IMR-90 (cell line): ENCODE measurements around the gene LYZL1. TPM values are rescaled to one million over a fixed set of nuclear protein-coding genes. Genes with fewer than 3 reads are reported as not detected.
A peak's percentile ranks its signal among the peaks of the same experiment; 100 is the strongest.

Experiments
- ATAC-seq: fragments of 200-7000 bp; cut with Tn5 transposase; 2 replicates; pipeline ENCODE4 v1.9.1; 2020; ENCODE audit warnings: low read depth, mild to moderate bottlenecking, moderate library complexity
- BruUV-seq: library from RNA; stranded (reverse); fragments of 400-500 nt; replicated peaks from 2 replicates; lab custom pipeline; 2021; lab: Mats Ljungman, UMichigan
- CTCF ChIA-PET: fragments of 300-600 bp; formaldehyde crosslinking; extraction: SDS; loops from one replicate; lab custom pipeline; 2021; ENCODE audit warnings: antibody characterized with exemption; lab: Yijun Ruan, JAX
- POLR2A ChIA-PET: fragments of 300-600 bp; sonication (Branson Sonifier 250); formaldehyde crosslinking; loops from one replicate; lab custom pipeline; 2022; ENCODE audit warnings: antibody characterized with exemption; ENCODE audit not compliant: unreplicated experiment; lab: Charles Lee
- DNase-seq: peaks from one replicate; pipeline ENCODE4 v3.0.0; 2013
- H2AFZ ChIP-seq: replicated peaks from 2 replicates; pipeline ENCODE3; 2013; ENCODE audit warnings: low read length, mild to moderate bottlenecking; ENCODE audit not compliant: poor library complexity
- H2AK5ac ChIP-seq: 2 replicates; pipeline ENCODE4 v1.6.1; 2013; ENCODE audit warnings: low read depth, low read length, inconsistent platforms
- H2AK9ac ChIP-seq: replicated peaks from 2 replicates; pipeline ENCODE3; 2013; ENCODE audit warnings: mild to moderate bottlenecking, low read depth, low read length, moderate library complexity; ENCODE audit not compliant: poor library complexity
- H2BK120ac ChIP-seq: 2 replicates; pipeline ENCODE4 v1.6.1; 2013; ENCODE audit warnings: low read depth, low read length, inconsistent platforms
- H2BK15ac ChIP-seq: 3 replicates; pipeline ENCODE4 v1.6.1; 2013; ENCODE audit warnings: low read depth, low read length, inconsistent platforms
- H2BK20ac ChIP-seq: 2 replicates; pipeline ENCODE4 v1.6.1; 2013; ENCODE audit warnings: low read depth, mild to moderate bottlenecking, inconsistent platforms, low read length, moderate library complexity
- H2BK5ac ChIP-seq: 2 replicates; pipeline ENCODE4 v1.6.1; 2013; ENCODE audit warnings: mild to moderate bottlenecking, low read depth, low read length, inconsistent platforms; ENCODE audit not compliant: poor library complexity, severe bottlenecking
- H3K14ac ChIP-seq: replicated peaks from 2 replicates; pipeline ENCODE4 v1.6.1; 2013; ENCODE audit warnings: low read depth, low read length, inconsistent platforms
- H3K18ac ChIP-seq: 2 replicates; pipeline ENCODE4 v1.6.1; 2013; ENCODE audit warnings: low read depth, low read length, control low read depth
- H3K23ac ChIP-seq: 2 replicates; pipeline ENCODE4 v1.6.1; 2013; ENCODE audit warnings: low read depth, low read length, inconsistent platforms
- H3K27ac ChIP-seq: 2 replicates; pipeline ENCODE4 v1.5.1; 2013; ENCODE audit warnings: mild to moderate bottlenecking, control low read depth, low read length; ENCODE audit not compliant: insufficient read depth
- H3K27me3 ChIP-seq: 2 replicates; pipeline ENCODE4 v1.6.1; 2013; ENCODE audit warnings: low read length; ENCODE audit not compliant: control insufficient read depth, insufficient read depth
- H3K36me3 ChIP-seq: 2 replicates; pipeline ENCODE4 v1.6.1; 2013; ENCODE audit warnings: low read length, mixed read lengths; ENCODE audit not compliant: control insufficient read depth, insufficient read depth
- H3K4ac ChIP-seq: 2 replicates; pipeline ENCODE4 v1.6.1; 2013; ENCODE audit warnings: low read depth, low read length, inconsistent platforms
- H3K4me1 ChIP-seq: 2 replicates; pipeline ENCODE4 v1.6.1; 2013; ENCODE audit warnings: low read length, mixed read lengths; ENCODE audit not compliant: control insufficient read depth, insufficient read depth
- H3K4me2 ChIP-seq: 2 replicates; pipeline ENCODE4 v1.6.1; 2013; ENCODE audit warnings: low read depth, mild to moderate bottlenecking, control low read depth, low read length, moderate library complexity
- H3K4me3 ChIP-seq: 2 replicates; pipeline ENCODE4 v1.5.1; 2013; ENCODE audit warnings: low read depth, mild to moderate bottlenecking, control low read depth, low read length, moderate library complexity; ENCODE audit not compliant: insufficient read depth
- H3K56ac ChIP-seq: 2 replicates; pipeline ENCODE4 v1.6.1; 2013; ENCODE audit warnings: low read length, inconsistent platforms; ENCODE audit not compliant: insufficient read depth; ENCODE audit errors: extremely low read depth
- H3K79me1 ChIP-seq, 2 experiments: 2 replicates each; pipeline ENCODE4 v1.6.1; 2013; ENCODE audit warnings: low read length in 2 of 2, inconsistent platforms in 1 of 2, low read depth in 1 of 2
- H3K9ac ChIP-seq: 2 replicates; pipeline ENCODE4 v1.6.1; 2013; ENCODE audit warnings: low read depth, low read length, control low read depth
- H3K9me1 ChIP-seq: 2 replicates; pipeline ENCODE4 v1.6.1; 2013; ENCODE audit warnings: low read length, inconsistent platforms; ENCODE audit not compliant: insufficient read depth
- H3K9me3 ChIP-seq: 2 replicates; pipeline ENCODE4 v1.6.1; 2013; ENCODE audit warnings: low read length; ENCODE audit not compliant: control insufficient read depth, insufficient read depth
- H4K20me1 ChIP-seq: 2 replicates; pipeline ENCODE4 v1.6.1; 2013; ENCODE audit warnings: low read length, inconsistent platforms; ENCODE audit not compliant: insufficient read depth
- H4K5ac ChIP-seq: 2 replicates; pipeline ENCODE4 v1.6.1; 2013; ENCODE audit warnings: mild to moderate bottlenecking, low read depth, low read length, control low read depth
- H4K8ac ChIP-seq, 2 experiments: 2 replicates each; pipeline ENCODE4 v1.6.1; 2013; ENCODE audit warnings: low read depth in 2 of 2, low read length in 2 of 2, control low read depth in 1 of 2, inconsistent platforms in 1 of 2
- H4K91ac ChIP-seq: 2 replicates; pipeline ENCODE4 v1.6.1; 2013; ENCODE audit warnings: low read depth, low read length, inconsistent platforms; ENCODE audit not compliant: insufficient read depth
- BHLHE40 ChIP-seq: fragments of 150-350 bp; IDR thresholded peaks from 2 replicates; pipeline ENCODE4 v1.6.1; 2016; ENCODE audit warnings: mild to moderate bottlenecking, low read depth, low read length
- CEBPB ChIP-seq: IDR thresholded peaks from 2 replicates; pipeline ENCODE4 v1.6.1; 2012; ENCODE audit warnings: low read depth, low read length, improper control_type of control experiment
- ELK1 ChIP-seq: fragments of 150-350 bp; IDR thresholded peaks from 2 replicates; pipeline ENCODE4 v1.6.1; 2016; ENCODE audit warnings: low read depth, mild to moderate bottlenecking, low read length, moderate library complexity, borderline replicate concordance
- FOS ChIP-seq: fragments of 150-350 bp; IDR thresholded peaks from 2 replicates; pipeline ENCODE4 v1.6.1; 2016; ENCODE audit warnings: low read depth, low read length
- MAFK ChIP-seq: IDR thresholded peaks from 2 replicates; pipeline ENCODE4 v1.6.1; 2012; ENCODE audit warnings: low read depth, low read length, improper control_type of control experiment
- MAZ ChIP-seq: IDR thresholded peaks from 2 replicates; pipeline ENCODE4 v1.6.1; 2012; ENCODE audit warnings: low read depth, mild to moderate bottlenecking, low read length, improper control_type of control experiment, moderate library complexity, borderline replicate concordance
- MXI1 ChIP-seq: IDR thresholded peaks from 2 replicates; pipeline ENCODE4 v1.6.1; 2012; ENCODE audit warnings: low read depth, mild to moderate bottlenecking, low read length, moderate library complexity, borderline replicate concordance
- RAD21 ChIP-seq: IDR thresholded peaks from 2 replicates; pipeline ENCODE4 v1.6.1; 2012; ENCODE audit warnings: low read length, improper control_type of control experiment
- RFX5 ChIP-seq: IDR thresholded peaks from 2 replicates; pipeline ENCODE4 v1.8.0; 2012; ENCODE audit warnings: low read depth, mild to moderate bottlenecking, low read length, moderate library complexity
- WGBS, 2 experiments: methylation state at CpG; one replicate each; pipeline versions ENCODE4 v1.1.5 to v1.1.7; 2013; ENCODE audit warnings: missing lambda C conversion rate in 2 of 2; ENCODE audit not compliant: insufficient read length in 1 of 2; ENCODE audit errors: extremely low coverage in 2 of 2; 5-methylcytosine and 5-hydroxymethylcytosine counted together
- dilution Hi-C: fragments of 300-500 bp; cut with HindIII; formaldehyde crosslinking; loops from one replicate; pipeline ENCODE4 v1.14.3; 2018; ENCODE audit warnings: low sequenced_read_pairs; ENCODE audit not compliant: unreplicated experiment
- in situ Hi-C: fragments of 300-500 bp; cut with MboI; formaldehyde crosslinking; loops from 3 replicates; pipeline ENCODE4 v1.14.3; 2019; ENCODE audit warnings: low sequenced_read_pairs, inconsistent platforms, mixed read lengths
- intact Hi-C: fragments of 100-400 bp; cut with micrococcal nuclease; formaldehyde crosslinking; loops from 2 replicates; pipeline ENCODE4 v1.10.0; 2022
- polyA plus RNA-seq, 3 experiments: library from polyadenylated mRNA; depleted of rRNA; stranded (reverse); fragments of >200 nt; gene quantifications; 2 replicates each; pipeline ENCODE4 v1.2.3, GENCODE V29; 2012; ENCODE audit warnings: low replicate concordance in 1 of 3
- total RNA-seq: library from RNA; depleted of rRNA; stranded (reverse); fragments of >200 nt; gene quantifications from 2 replicates; pipeline ENCODE4 v1.2.3, GENCODE V29; 2012

Gene LYZL1
- total and polyA plus RNA-seq, 2 of the 4 experiments (the other 2 are of a cell fraction): not detected

- peaks cover 51% of the 10 kb centered on the region for H3K27me3 ChIP-seq
- CTCF ChIA-PET: interaction anchor here (0.8 kb wide), 1 partner anchor 128 kb away, joined by 4 read pairs; no protein-coding TSS in a partner anchor
- H3K18ac ChIP-seq: no peak overlapping the region
- no peaks in the 10 kb centered on the region for H3K9me1 ChIP-seq
- H3K79me1 ChIP-seq: no peaks in the 10 kb centered on the region
- no peak overlapping the region for H2AK9ac ChIP-seq
- no TSS peak for BruUV-seq
- H4K91ac ChIP-seq: no peak overlapping the region
- H3K4ac ChIP-seq: no peak overlapping the region
- no peak overlapping the region for H3K23ac ChIP-seq
- H3K27ac ChIP-seq: peak overlapping the region; percentile 42; the same call in 1 of the 2 replicates
- in situ Hi-C loops: no loop called here
- H2BK15ac ChIP-seq: no peak overlapping the region; the same call in 2 of the 3 replicates
- intact Hi-C loops: loop anchor here (5.0 kb wide), 1 partner anchor 580 kb away; the partner anchor contains the start of gene BAMBI
- H4K20me1 ChIP-seq: no peaks in the 10 kb centered on the region
- H2BK5ac ChIP-seq: no peak overlapping the region
- TF ChIP-seq CEBPB (peak; percentile 95), RAD21 (no peak), FOS (peak; percentile 15; the same call in 1 of the 2 replicates), ELK1 (no peak), MAFK (no peak), MXI1 (peak; percentile 11; the same call in 1 of the 2 replicates), RFX5 (no peak), BHLHE40 (no peak; the same call in 1 of the 2 replicates), MAZ (0 out of 2 replicates have a peak, but pooled peaks have one; percentile 25)
- no peaks in the 10 kb centered on the region for H3K36me3 ChIP-seq
- POLR2A ChIA-PET: no interaction called here
- peak overlapping the region; percentile 62 for H3K4me2 ChIP-seq
- dilution Hi-C loops: no loop called here
- H4K8ac ChIP-seq: no peak overlapping the region
- H3K9ac ChIP-seq: no peak overlapping the region
- H3K14ac ChIP-seq: 0 out of 2 replicates have a peak overlapping the region, but pooled peaks have one; percentile 10
- H3K9me3 ChIP-seq: peaks cover 2% of the 10 kb centered on the region; the same call in 1 of the 2 replicates
- no peak overlapping the region for H2AK5ac ChIP-seq
- no peak overlapping the region for H3K4me3 ChIP-seq
- WGBS, 2 experiments: no CpG with 5 or more reads among the region's 11 CpGs
- H3K56ac ChIP-seq: no peak overlapping the region
- no peak overlapping the region for H4K5ac ChIP-seq
- no peak overlapping the region for H2AFZ ChIP-seq
- DNase-seq: peak; percentile 86
- 0 out of 2 replicates have a peak overlapping the region, but pooled peaks have one; percentile 33 for H2BK20ac ChIP-seq
- ATAC-seq: peak; percentile 93
- peaks cover 12% of the 10 kb centered on the region for H3K4me1 ChIP-seq
- H2BK120ac ChIP-seq: no peak overlapping the region
Measured at GRCh38 chr10:29257106-29257783, 31.6 kb upstream of the LYZL1 start.
